Keratinocyte (primary cell): ENCODE results near the gene LOXL4. TPM values are rescaled to one million over a fixed set of nuclear protein-coding genes. Genes with fewer than 3 reads are reported as not detected.

Experiments
- DNase-seq: peaks from one replicate; pipeline ENCODE4 v3.0.0-alpha.2; 2011; ENCODE audit warnings: low read depth, missing footprints, low spot score
- FAIRE-seq: peaks from 2 replicates; lab custom pipeline; 2011; peaks lifted over from hg19 to GRCh38; lab: Jason Lieb, UNC
- H2AFZ ChIP-seq: 2 replicates; pipeline ENCODE4 v1.6.0; 2012; ENCODE audit warnings: low read length, control low read depth, inconsistent platforms; ENCODE audit not compliant: control insufficient read depth
- H3K27ac ChIP-seq: 2 replicates; pipeline ENCODE4 v1.5.1; 2011; ENCODE audit warnings: low read length; ENCODE audit not compliant: control insufficient read depth, insufficient read depth
- H3K27me3 ChIP-seq: 3 replicates; pipeline ENCODE4 v1.6.0; 2011; ENCODE audit warnings: low read length; ENCODE audit not compliant: control insufficient read depth, insufficient read depth; ENCODE audit errors: extremely low read depth
- H3K36me3 ChIP-seq, 2 experiments: 2 replicates in 1 of 2; 3 replicates in 1 of 2; pipeline ENCODE4 v1.5.1; 2011; ENCODE audit warnings: low read length in 2 of 2, mild to moderate bottlenecking in 1 of 2; ENCODE audit not compliant: control insufficient read depth in 2 of 2, insufficient read depth in 2 of 2; ENCODE audit errors: extremely low read depth in 1 of 2
- H3K4me1 ChIP-seq: 3 replicates; pipeline ENCODE4 v1.5.1; 2011; ENCODE audit warnings: low read length; ENCODE audit not compliant: control insufficient read depth, insufficient read depth; ENCODE audit errors: extremely low read depth
- H3K4me2 ChIP-seq: 3 replicates; pipeline ENCODE4 v1.6.0; 2011; ENCODE audit warnings: low read depth, low read length; ENCODE audit not compliant: control insufficient read depth, insufficient read depth; ENCODE audit errors: extremely low read depth
- H3K4me3 ChIP-seq, 3 experiments: fragments of 200-600 bp in 1 of 3; sonication (generic) in 1 of 3; 2 replicates in 2 of 3; 3 replicates in 1 of 3; pipeline ENCODE4 v1.5.1; 2011 to 2016; ENCODE audit warnings: low read length in 3 of 3, mild to moderate bottlenecking in 3 of 3, control low read depth in 2 of 3, inconsistent platforms in 1 of 3, low read depth in 1 of 3, mixed read lengths in 1 of 3, mixed run types in 1 of 3, moderate library complexity in 1 of 3; ENCODE audit not compliant: control insufficient read depth in 2 of 3, insufficient read depth in 2 of 3; ENCODE audit errors: extremely low read depth in 1 of 3
- H3K79me2 ChIP-seq: 2 replicates; pipeline ENCODE4 v1.6.0; 2012; ENCODE audit warnings: low read length; ENCODE audit not compliant: control insufficient read depth, insufficient read depth
- H3K9ac ChIP-seq: 3 replicates; pipeline ENCODE4 v1.6.0; 2011; ENCODE audit warnings: low read length; ENCODE audit not compliant: control insufficient read depth, insufficient read depth; ENCODE audit errors: extremely low read depth
- H3K9me1 ChIP-seq: 3 replicates; pipeline ENCODE4 v1.6.0; 2011; ENCODE audit warnings: low read length; ENCODE audit not compliant: control insufficient read depth, insufficient read depth; ENCODE audit errors: extremely low read depth
- H3K9me3 ChIP-seq: 2 replicates; pipeline ENCODE4 v1.5.1; 2012; ENCODE audit warnings: low read depth, low read length; ENCODE audit not compliant: control insufficient read depth
- H4K20me1 ChIP-seq: 3 replicates; pipeline ENCODE4 v1.6.0; 2011; ENCODE audit warnings: low read length; ENCODE audit not compliant: control insufficient read depth, insufficient read depth; ENCODE audit errors: extremely low read depth
- EZH2 ChIP-seq: IDR thresholded peaks from one replicate; pipeline ENCODE4 v1.6.1; 2012; ENCODE audit warnings: inconsistent platforms, mild to moderate bottlenecking, low read length, moderate library complexity
- dilution Hi-C: fragments of 300-500 bp; cut with MboI; formaldehyde crosslinking; loops from one replicate; pipeline ENCODE4 v1.7.0; 2020; ENCODE audit warnings: low sequenced_read_pairs; ENCODE audit not compliant: extremely low pct_ligation_motif_present
- polyA minus RNA-seq, 3 experiments: library from RNA; depleted of rRNA, polyadenylated mRNA; stranded (reverse); fragments of >200 nt; gene quantifications; 1 replicate in 1 of 3; 2 replicates in 1 of 3; 3 replicates in 1 of 3; pipeline ENCODE4 v1.2.3, GENCODE V29; 2011
- polyA plus RNA-seq, 5 experiments: library from polyadenylated mRNA; depleted of rRNA in 3 of 5; stranded (reverse) in 3 of 5; stranded (forward) in 1 of 5; unstranded in 1 of 5; fragments of >200 nt; gene quantifications; 1 replicate in 1 of 5; 2 replicates in 3 of 5; 3 replicates in 1 of 5; pipeline versions ENCODE4 v1.2.1 to v1.2.3, GENCODE V29; 2011 to 2012; ENCODE audit warnings: missing spikeins in 2 of 5, low read depth in 1 of 5, low replicate concordance in 1 of 5
- TF ChIP-seq, protein P1 (sequence below), 3 experiments: IDR thresholded peaks in 1 of 3; conservative IDR thresholded peaks in 1 of 3; optimal IDR thresholded peaks in 1 of 3; 2 replicates in 2 of 3; 3 replicates in 1 of 3; pipeline versions ENCODE3 to v1.5.1; 2011; ENCODE audit warnings: low read length in 3 of 3, mild to moderate bottlenecking in 3 of 3, moderate library complexity in 2 of 3, control low read depth in 1 of 3, inconsistent platforms in 1 of 3; ENCODE audit not compliant: insufficient read depth in 2 of 3; ENCODE audit errors: extremely low read depth in 1 of 3

The LOXL4 gene
- polyA plus RNA-seq (0.01 to 0.03 TPM (median 0.01 TPM) in 3 replicates), polyA minus RNA-seq (0.16 TPM in 1 of 3 replicates, not detected in the others)
- not detected for polyA plus RNA-seq (2011; ENCODE audit: low read depth)
- 0.01 TPM in 1 of 2 replicates, not detected in the other for polyA plus RNA-seq (2011; cell fraction: cytosol; rRNA removed)
- 0.03 TPM in 1 of 2 replicates, not detected in the other for polyA plus RNA-seq (2011; cell fraction: nucleus; rRNA removed)
- 0.11 TPM in 1 of 2 replicates, not detected in the other for polyA plus RNA-seq (2012; ENCODE audit: low replicate concordance)
- polyA minus RNA-seq (2011; cell fraction: cytosol; rRNA and poly(A)+ RNA removed) = not detected
- not detected in 2 replicates for polyA minus RNA-seq (2011; cell fraction: nucleus; rRNA and poly(A)+ RNA removed)

GRCh38 chr10:98267894-98268693 is at the start of gene LOXL4:
Gene LOXL4 (minus strand): TSS chr10:98268194. CDS start chr10:98263019, 5,175 bp downstream.
- Histone ChIP-seq H3K4me3 (peak within 1 kb of the TSS in 1 of 3 experiments; percentile 11), H3K4me2 (peak within 1 kb of the TSS; percentile 67), H3K27ac (no peak within 1 kb of the TSS), H3K36me3 (no peaks in the 10 kb centered on the region), H3K4me1 (peaks cover 17% of the 10 kb centered on the region), H3K27me3 (peaks cover 13% of the 10 kb centered on the region), H3K79me2 (no peaks in the 10 kb centered on the region), H3K9me3 (no peaks in the 10 kb centered on the region), H4K20me1 (no peaks in the 10 kb centered on the region), H3K9ac (no peak within 1 kb of the TSS), H2AFZ (peak within 1 kb of the TSS; percentile 49), H3K9me1 (no peaks in the 10 kb centered on the region)
- dilution Hi-C loops = no loop called here
- TF ChIP-seq, protein P1, sequence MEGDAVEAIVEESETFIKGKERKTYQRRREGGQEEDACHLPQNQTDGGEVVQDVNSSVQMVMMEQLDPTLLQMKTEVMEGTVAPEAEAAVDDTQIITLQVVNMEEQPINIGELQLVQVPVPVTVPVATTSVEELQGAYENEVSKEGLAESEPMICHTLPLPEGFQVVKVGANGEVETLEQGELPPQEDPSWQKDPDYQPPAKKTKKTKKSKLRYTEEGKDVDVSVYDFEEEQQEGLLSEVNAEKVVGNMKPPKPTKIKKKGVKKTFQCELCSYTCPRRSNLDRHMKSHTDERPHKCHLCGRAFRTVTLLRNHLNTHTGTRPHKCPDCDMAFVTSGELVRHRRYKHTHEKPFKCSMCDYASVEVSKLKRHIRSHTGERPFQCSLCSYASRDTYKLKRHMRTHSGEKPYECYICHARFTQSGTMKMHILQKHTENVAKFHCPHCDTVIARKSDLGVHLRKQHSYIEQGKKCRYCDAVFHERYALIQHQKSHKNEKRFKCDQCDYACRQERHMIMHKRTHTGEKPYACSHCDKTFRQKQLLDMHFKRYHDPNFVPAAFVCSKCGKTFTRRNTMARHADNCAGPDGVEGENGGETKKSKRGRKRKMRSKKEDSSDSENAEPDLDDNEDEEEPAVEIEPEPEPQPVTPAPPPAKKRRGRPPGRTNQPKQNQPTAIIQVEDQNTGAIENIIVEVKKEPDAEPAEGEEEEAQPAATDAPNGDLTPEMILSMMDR (optimal IDR thresholded peaks at IDR 0.05 in 1 of 3, IDR thresholded peaks at IDR 0.05 in 1 of 3, conservative IDR thresholded peaks at IDR 0.05 in 1 of 3; ENCODE audit: extremely low read depth in 1 of 3, insufficient read depth in 2 of 3, low read length in 3 of 3) = no peak
- no peak for DNase-seq
- no peak for FAIRE-seq

- no peak overlapping the region for H3K27ac ChIP-seq
- no peak overlapping the region for H3K4me2 ChIP-seq
- DNase-seq (no peak), FAIRE-seq (peak; percentile 87)
- TF ChIP-seq EZH2 = no peak
- TF ChIP-seq, protein P1 (optimal IDR thresholded peaks at IDR 0.05 in 1 of 3, IDR thresholded peaks at IDR 0.05 in 1 of 3, conservative IDR thresholded peaks at IDR 0.05 in 1 of 3; ENCODE audit: extremely low read depth in 1 of 3, insufficient read depth in 2 of 3, low read length in 3 of 3) = no peak
- H3K27me3 ChIP-seq = no peaks in the 10 kb centered on the region
- no peaks in the 10 kb centered on the region for H3K9me3 ChIP-seq
- no peaks in the 10 kb centered on the region for H3K79me2 ChIP-seq
- no peaks in the 10 kb centered on the region for H3K9me1 ChIP-seq
- dilution Hi-C loops = no loop called here
- no peaks in the 10 kb centered on the region for H4K20me1 ChIP-seq
- peak overlapping the region; percentile 44 for H2AFZ ChIP-seq
- H3K36me3 ChIP-seq = no peaks in the 10 kb centered on the region
- H3K4me1 ChIP-seq = peaks cover 15% of the 10 kb centered on the region
- H3K4me3 ChIP-seq = no peak overlapping the region
- H3K9ac ChIP-seq = no peak overlapping the region
Observed at GRCh38 chr10:98316661-98317060, 48.7 kb upstream of the LOXL4 start.
